Stimulated activated naive CD4-positive, alpha-beta T cell treated with Interleukin-2 at 50 U/mL for 16 hours (primary cell): ENCODE measurements around the gene ZNF354C.

Experiments used
- DNase-seq: peaks from one replicate; lab custom pipeline; 2025; lab: John Stamatoyannopoulos, UW

Gene ZNF354C

GRCh38 chr5:179113945-179114641, 53.9 kb downstream of the ZNF354C start:
- DNase-seq, result no peak

GRCh38 chr5:179114756-179115155, 54.6 kb downstream of the ZNF354C start:
- DNase-seq, result no peak

- DNase-seq, result no peak
These were observed 55.1 kb downstream of the ZNF354C start for GRCh38 chr5:179115307-179115706.

GRCh38 chr5:179115845-179116524, 55.8 kb downstream of the ZNF354C start:
- no peak for DNase-seq

GRCh38 chr5:179118338-179118737, 58.2 kb downstream of the ZNF354C start:
- DNase-seq, result no peak

- no peak for DNase-seq
These were observed 58.7 kb downstream of the ZNF354C start for GRCh38 chr5:179118756-179119414.

- DNase-seq, result no peak
These were observed 59.4 kb downstream of the ZNF354C start for GRCh38 chr5:179119415-179120170.

- DNase-seq, result no peak
These were observed 60.3 kb downstream of the ZNF354C start for GRCh38 chr5:179120421-179120861.

GRCh38 chr5:179120951-179121666, 60.9 kb downstream of the ZNF354C start:
- no peak for DNase-seq

GRCh38 chr5:179121667-179122111, 61.5 kb downstream of the ZNF354C start:
- DNase-seq, result no peak

GRCh38 chr5:179122411-179123108, 62.4 kb downstream of the ZNF354C start:
- DNase-seq, result no peak

- DNase-seq, result no peak
These were observed 62.9 kb downstream of the ZNF354C start for GRCh38 chr5:179123109-179123426.

GRCh38 chr5:179123491-179124272, 63.5 kb downstream of the ZNF354C start:
- DNase-seq, result no peak

GRCh38 chr5:179124273-179124852, 64.2 kb downstream of the ZNF354C start:
- no peak for DNase-seq

- DNase-seq, result no peak
These were observed 64.9 kb downstream of the ZNF354C start for GRCh38 chr5:179124853-179125788.

- no peak for DNase-seq
These were observed 65.8 kb downstream of the ZNF354C start for GRCh38 chr5:179125789-179126505.

- DNase-seq, result no peak
These were observed 66.4 kb downstream of the ZNF354C start for GRCh38 chr5:179126506-179126991.
